H54 (cell line): ENCODE measurements around the gene SCGB3A2.

Experiments
- DNase-seq: peaks from one replicate; pipeline ENCODE4 v3.0.0; 2011; ENCODE audit warnings: low spot score, mixed read lengths; ENCODE audit not compliant: insufficient read length
- FAIRE-seq: peaks from 3 replicates; lab custom pipeline; 2011; peaks lifted over from hg19 to GRCh38; lab: Jason Lieb, UNC
- POLR2A ChIP-seq: IDR thresholded peaks from 2 replicates; pipeline ENCODE4 v1.6.1; 2011; ENCODE audit warnings: low read depth, mild to moderate bottlenecking, low read length

SCGB3A2 gene

DNA sequence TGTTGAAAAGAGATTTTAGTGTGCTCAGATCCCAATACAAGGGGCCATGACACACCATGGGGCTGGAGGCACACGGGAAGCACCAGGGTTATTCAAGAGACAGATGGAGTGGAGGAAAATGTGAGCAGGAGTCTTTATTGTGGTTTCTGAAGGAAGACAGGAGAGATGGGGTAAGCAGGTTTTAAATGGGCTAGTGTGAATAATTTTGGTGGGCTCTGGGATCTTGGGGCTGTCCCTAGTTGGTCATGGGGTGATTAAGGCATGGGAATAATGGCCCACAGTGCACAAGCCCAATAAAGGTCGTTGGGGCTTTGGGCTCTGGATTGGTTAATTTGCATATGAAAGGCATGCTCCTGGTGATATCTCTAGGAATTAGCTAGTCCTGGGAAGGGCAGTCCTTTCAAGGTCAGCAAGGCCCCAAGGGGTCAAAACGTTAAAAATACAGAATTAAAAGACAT lies 3.6 kb upstream of the SCGB3A2 start:
- TF ChIP-seq POLR2A = no peak
- DNase-seq (no peak), FAIRE-seq (no peak)

DNA sequence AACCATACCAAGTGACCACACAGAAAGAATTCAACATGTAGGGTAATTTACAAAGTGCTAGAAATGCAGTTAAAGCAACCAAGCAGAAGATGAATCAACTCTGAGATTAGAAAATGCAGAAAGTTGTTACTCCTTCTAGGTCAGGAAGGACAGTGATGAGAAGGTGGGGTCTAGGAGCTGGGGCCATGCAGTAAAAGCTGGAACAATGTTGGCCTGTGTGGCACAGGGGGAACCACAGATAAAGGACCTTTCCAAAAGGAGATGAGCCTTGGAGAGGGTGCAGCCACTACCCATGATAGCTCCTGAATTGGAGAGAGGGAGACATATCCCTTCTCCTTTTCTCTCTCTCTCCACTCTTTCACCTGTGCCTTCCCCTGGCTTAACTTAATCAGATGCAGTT lies 2.4 kb upstream of the SCGB3A2 start:
- DNase-seq (no peak), FAIRE-seq (no peak)
- no peak for TF ChIP-seq POLR2A

GRCh38 chr5:147876626-147877025 lies 1.9 kb upstream of the SCGB3A2 start:
- no peak for TF ChIP-seq POLR2A
- FAIRE-seq (no peak), DNase-seq (no peak)

GRCh38 chr5:147879784-147880183 lies 1.3 kb downstream of the SCGB3A2 start:
- no peak for FAIRE-seq

DNA sequence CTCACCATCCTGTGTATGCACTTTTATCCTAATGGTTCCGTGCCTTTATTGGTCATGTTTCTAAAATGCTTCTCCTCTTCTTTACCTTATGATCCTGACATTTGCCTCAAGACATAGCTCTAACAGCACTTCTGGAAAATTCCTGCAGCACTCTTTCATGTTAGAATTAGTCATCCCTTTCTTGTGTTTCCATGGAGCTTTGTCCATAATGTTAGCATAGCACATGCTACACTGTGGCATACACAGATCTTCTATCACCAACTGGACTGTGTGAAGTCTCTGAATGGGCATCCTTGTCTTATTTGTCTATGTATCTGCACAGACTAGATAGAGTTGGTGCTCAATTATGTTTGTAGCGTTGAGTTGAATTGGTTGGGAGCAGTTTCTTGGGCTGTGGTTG lies 2.0 kb downstream of the SCGB3A2 start:
- no peak for FAIRE-seq
- DNase-seq = no peak

More at GRCh38 chr5:147879784-147880183, 1.3 kb downstream of the SCGB3A2 start:
- no peak for TF ChIP-seq POLR2A
- no peak for DNase-seq

DNA sequence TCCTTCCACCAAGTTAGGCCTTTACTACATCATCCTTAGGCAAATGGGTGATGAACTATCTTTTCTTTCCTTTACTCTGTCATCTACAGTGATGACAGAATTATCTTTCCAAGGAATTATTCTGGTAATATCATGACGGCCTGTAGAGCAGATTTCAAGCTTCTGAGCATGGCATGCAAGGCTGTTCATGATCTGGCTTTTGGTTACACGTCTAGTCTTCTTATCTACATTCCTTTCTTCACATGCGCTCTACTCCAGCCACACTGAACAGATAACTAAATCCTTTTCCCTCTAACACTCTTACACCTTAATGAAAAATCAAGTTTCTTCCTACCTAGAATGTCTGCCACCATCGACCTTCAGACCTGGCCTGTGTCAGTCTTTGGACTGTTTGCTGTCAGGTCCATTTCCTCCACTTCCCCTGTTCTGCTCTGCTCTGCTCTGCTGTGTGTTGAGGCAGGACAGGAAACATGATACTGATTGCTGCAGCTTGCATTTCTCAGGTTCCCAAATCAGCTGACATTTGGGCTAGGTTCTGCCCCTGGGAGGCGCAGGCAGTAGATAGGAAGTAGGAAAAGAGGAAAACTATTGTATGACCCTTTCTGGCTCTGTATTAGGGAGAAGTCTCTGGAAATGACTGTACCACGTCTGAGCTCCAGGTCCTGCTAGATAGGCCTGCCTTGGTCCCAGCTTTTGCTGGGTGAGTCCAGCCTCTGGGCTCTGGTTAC lies 4.2 kb downstream of the SCGB3A2 start:
- FAIRE-seq (no peak), DNase-seq (no peak)
- no peak for TF ChIP-seq POLR2A

More for the DNA sequence above, 2.0 kb downstream of the SCGB3A2 start:
- no peak for TF ChIP-seq POLR2A

DNA sequence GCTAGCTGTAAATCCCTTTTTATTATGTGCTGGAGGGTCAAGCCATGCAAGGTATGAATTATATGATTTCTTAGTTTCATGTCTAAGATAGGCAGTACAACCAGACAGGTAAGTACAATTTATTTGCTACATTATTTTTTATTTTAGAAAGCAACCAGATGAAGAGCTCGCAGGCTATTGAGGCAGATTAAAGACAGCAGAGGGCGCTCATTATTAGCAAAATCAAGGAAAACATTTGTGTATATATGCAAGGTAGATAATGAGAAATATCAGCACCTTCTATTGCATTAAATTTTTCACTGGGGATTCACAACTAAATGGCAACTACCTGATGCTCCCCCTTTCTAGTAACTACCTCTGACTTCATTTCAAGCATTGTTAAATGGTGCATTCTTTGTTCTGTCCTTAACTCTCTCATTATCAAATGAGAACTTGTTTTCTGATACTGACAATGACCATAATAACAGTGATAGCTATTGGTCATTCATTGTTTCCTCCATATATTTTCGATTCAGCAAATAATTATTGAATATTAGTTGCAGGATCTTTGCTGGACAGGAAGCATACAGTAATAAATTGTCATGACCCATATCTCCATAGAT lies 8.6 kb downstream of the SCGB3A2 start:
- no peak for DNase-seq
- TF ChIP-seq POLR2A = no peak
- peak; percentile 91 for FAIRE-seq

DNA sequence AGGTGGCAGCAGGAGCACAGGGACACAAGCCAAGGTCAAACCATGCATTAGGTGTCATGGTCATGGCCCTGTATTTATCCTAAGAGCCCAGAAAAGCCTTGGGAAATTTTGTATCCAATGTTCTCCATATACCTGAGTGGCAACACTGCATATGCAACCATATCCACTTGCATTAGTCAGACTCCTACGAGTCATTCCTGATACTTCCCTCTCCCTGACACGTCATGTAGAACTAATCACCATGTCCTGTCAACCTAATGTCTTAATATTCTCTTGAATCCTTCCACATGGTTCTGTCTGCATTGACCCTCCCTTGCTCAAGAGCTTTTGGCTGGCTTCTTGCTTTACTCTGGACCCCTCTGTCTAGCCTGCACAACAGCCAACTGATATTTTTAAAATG lies 9.4 kb downstream of the SCGB3A2 start:
- FAIRE-seq (peak; percentile 83), DNase-seq (no peak)
- TF ChIP-seq POLR2A = no peak

DNA sequence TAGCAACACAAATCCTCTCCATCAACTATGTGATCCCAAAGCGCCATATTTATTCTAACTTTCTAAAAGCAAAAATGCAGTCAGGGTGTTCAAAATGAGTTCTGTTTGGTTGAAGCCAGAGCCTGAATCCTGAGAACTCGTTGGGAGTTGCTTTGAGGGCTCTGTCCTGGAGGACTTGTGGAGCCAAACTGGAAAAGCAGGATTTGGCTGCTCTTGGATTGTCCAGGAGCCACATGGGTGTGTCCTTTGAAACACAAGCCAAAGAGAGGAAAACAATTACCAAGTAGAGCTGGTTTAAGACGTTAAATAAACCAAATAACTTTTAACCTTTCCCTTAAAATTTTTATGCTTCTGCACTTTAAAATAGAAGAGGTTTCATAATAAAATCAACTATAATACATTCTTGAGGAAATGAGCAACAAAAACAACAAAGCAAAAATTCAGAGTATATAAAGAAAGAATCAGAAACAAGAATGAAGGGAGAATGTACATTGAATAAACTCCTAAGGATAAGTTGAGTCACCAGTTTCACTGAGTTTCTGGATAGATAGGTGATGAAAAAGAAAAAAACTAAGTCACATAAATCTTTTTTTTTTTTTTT lies 14.3 kb downstream of the SCGB3A2 start:
- TF ChIP-seq POLR2A = no peak
- DNase-seq (no peak), FAIRE-seq (no peak)

DNA sequence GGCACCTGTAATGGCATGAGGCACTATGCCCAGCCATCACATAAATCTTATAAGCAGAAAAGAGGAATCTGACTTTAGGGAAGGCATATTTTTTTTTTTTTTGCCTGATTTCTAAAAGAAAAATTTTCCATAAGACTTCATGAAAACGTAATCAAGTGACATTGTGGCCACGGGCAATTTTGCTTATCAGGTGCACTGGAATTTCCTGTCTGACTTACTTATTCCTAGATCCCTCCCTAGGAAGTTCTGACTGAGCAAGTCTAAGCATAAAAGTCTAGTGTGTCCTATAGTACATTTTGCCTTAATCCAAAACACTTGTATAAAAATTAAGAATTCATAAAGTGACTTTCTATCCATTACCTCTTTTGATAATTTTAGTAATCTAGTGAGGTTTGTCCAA lies 15.3 kb downstream of the SCGB3A2 start:
- no peak for TF ChIP-seq POLR2A
- no peak for DNase-seq

DNA sequence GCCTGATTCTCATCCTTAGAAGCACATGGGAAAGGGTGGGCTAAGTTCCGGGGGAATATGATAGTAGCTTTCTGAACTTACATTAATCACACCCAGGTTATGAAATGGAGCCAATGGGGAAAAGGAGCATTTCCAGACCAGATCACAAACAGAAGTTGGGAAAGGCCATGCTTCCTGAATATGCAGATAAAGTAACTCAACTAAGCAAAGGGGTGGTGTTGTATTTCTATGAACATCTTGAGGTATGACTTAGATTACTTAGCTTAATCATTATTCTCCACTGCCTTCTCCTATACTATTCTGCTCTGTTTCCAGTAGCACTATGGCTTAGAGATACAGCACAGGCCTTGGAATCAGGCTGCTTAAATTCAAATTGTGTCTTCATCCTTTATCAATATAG lies 17.4 kb downstream of the SCGB3A2 start:
- TF ChIP-seq POLR2A = no peak
- DNase-seq = no peak
- FAIRE-seq = no peak

More for the DNA sequence above, 15.3 kb downstream of the SCGB3A2 start:
- FAIRE-seq = no peak

DNA sequence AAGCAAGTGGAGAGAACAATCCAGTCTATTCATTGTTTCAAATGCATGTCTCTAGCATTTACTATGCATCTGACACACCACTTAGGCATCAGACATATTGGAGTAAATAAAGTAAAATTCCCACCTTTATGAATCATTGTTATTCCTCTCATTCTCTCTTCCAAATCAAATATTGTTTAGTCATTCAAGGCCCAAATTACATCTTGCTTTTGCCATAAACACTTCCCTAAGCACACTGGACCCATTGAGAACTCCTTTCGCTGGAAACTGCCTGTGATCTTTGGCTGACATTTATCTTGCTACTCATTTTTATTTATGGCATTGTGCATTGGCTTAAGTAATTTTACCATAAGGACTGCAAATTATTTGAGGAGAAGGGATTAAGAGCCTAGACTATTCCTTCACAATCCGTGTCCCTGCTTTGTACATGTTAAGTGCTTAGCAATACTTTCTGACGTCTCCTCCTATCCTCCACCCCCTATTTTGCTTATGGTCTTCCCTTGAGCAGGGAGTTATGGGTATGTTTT lies 20.4 kb downstream of the SCGB3A2 start:
- no peak for TF ChIP-seq POLR2A
- DNase-seq = no peak
- FAIRE-seq = peak; percentile 38

- no peak for TF ChIP-seq POLR2A
- DNase-seq (no peak), FAIRE-seq (no peak)
These were observed 23.1 kb downstream of the SCGB3A2 start for GRCh38 chr5:147901599-147902039.

- no peak for DNase-seq
- TF ChIP-seq POLR2A = no peak
- FAIRE-seq = no peak
These were observed 24.2 kb downstream of the SCGB3A2 start for GRCh38 chr5:147902609-147903115.
